Effector memory CD8-positive, alpha-beta T cell (primary cell): ENCODE results near the gene MAGEA11.
"Not testable (repeated sequence)": the region's sequence is repeated elsewhere in the genome, so short reads cannot be mapped to it uniquely, and the experiment has no call there.

Experiments used
- ATAC-seq: fragments of 150-1000 bp; cut with Tn5 transposase; replicated peaks from 2 replicates; pipeline ENCODE4 v1.10.0; 2021; ENCODE audit warnings: mild to moderate bottlenecking, moderate library complexity
- DNase-seq, 3 experiments: peaks; one replicate each; pipeline ENCODE4 v3.0.0; 2021
- H3K27ac Mint-ChIP-seq, 2 donors: one replicate each; pipeline ENCODE4 v1.8.0; 2022; ENCODE audit warnings: mild to moderate bottlenecking in 2 of 2, mixed read lengths in 2 of 2, moderate library complexity in 2 of 2
- H3K27me3 Mint-ChIP-seq, 2 donors: one replicate each; pipeline ENCODE4 v1.8.0; 2022; ENCODE audit warnings: mixed read lengths in 2 of 2
- H3K36me3 Mint-ChIP-seq: one replicate; pipeline ENCODE4 v1.8.0; 2022; ENCODE audit warnings: mild to moderate bottlenecking, moderate library complexity, mixed read lengths; ENCODE audit not compliant: insufficient read depth
- H3K4me1 Mint-ChIP-seq, 2 donors: one replicate each; pipeline ENCODE4 v1.8.0; 2022; ENCODE audit warnings: low read depth in 2 of 2, mixed read lengths in 2 of 2
- H3K4me3 Mint-ChIP-seq, 2 donors: one replicate each; pipeline ENCODE4 v1.8.0; 2022; ENCODE audit warnings: mild to moderate bottlenecking in 2 of 2, mixed read lengths in 2 of 2, moderate library complexity in 2 of 2
- H3K9me3 Mint-ChIP-seq, 2 donors: one replicate each; pipeline ENCODE4 v1.8.0; 2022; ENCODE audit warnings: mixed read lengths in 2 of 2

MAGEA11 gene

GRCh38 chrX:149742269-149742668, 30.4 kb downstream of the MAGEA11 start:
- DNase-seq, H3K36me3 Mint-ChIP-seq, H3K4me1 Mint-ChIP-seq, H3K4me3 Mint-ChIP-seq, H3K27ac Mint-ChIP-seq, ATAC-seq, H3K9me3 Mint-ChIP-seq, H3K27me3 Mint-ChIP-seq: not testable (repeated sequence)

DNA sequence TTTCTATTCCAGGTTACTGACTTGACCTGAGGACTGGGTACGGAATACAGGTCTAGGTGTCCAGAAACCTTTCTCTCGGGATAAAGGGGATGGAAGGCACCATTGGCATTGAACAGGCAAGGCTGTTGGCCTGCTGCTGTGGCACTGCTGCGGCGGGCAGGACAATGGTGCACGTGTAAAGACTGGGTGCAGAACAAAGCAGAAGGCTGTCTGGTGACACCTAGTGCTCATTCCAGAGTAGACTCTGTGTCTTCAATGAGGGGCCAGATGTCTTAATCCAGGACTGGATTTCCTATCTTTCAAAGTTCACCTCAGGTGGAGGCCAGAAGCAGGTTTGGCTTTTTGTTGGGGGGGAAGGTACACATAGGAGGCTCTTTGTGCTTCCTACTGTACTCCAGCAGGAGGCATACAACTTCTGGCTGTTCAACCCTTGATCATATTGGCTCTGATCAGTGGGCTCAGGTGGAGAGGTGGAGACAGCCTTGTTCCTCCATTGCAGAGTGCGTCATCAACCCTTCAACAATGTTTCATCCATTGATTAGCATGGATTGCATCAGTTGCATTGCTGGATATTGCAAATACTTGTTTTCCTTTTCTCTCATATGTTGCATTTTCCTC, 34.6 kb downstream of the MAGEA11 start:
- not testable (repeated sequence) for DNase-seq, H3K4me1 Mint-ChIP-seq, H3K4me3 Mint-ChIP-seq, ATAC-seq, H3K36me3 Mint-ChIP-seq, H3K9me3 Mint-ChIP-seq, H3K27ac Mint-ChIP-seq, H3K27me3 Mint-ChIP-seq

DNA sequence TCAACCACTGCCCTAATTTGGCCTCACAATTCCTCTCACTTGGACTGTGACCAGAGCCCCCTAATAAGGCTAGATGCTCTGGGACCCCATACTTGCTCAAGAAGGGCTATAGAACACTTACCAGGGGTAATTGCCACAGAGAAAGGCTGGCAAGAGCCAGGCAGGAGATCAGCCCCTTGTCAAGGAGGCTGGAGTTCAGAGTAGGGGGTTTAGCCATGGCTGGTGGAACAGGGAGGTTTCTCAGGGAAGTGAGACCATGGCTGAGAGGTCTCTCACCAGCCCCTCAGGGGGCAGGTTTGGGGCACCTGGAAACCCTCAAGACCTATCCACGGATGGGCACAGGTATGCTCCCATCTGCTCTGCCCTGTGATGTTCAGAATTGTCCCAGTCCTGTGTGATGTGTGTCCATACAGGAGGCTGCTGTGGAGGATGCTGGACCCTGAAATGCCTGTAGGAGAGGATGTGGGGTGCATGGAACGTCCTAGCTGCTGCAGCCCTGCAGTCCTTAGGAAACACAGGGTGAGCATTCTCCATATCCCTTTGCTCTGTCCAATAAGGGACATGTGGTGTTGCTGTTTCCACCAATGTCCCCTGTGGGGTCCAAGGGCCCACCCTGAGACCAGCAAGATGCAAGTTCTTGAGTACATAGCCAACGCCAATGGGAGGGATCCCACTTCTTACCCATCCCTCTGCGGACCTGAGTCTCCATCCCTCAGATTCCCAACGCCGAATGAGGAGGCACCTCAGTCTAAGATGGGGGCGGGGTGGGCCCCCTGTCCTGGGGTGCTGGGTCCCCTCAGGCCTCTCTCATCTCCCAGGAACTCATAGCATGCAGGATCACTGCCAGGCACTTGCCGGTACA, 45.6 kb downstream of the MAGEA11 start:
- H3K27ac Mint-ChIP-seq: no peak overlapping the region

DNA sequence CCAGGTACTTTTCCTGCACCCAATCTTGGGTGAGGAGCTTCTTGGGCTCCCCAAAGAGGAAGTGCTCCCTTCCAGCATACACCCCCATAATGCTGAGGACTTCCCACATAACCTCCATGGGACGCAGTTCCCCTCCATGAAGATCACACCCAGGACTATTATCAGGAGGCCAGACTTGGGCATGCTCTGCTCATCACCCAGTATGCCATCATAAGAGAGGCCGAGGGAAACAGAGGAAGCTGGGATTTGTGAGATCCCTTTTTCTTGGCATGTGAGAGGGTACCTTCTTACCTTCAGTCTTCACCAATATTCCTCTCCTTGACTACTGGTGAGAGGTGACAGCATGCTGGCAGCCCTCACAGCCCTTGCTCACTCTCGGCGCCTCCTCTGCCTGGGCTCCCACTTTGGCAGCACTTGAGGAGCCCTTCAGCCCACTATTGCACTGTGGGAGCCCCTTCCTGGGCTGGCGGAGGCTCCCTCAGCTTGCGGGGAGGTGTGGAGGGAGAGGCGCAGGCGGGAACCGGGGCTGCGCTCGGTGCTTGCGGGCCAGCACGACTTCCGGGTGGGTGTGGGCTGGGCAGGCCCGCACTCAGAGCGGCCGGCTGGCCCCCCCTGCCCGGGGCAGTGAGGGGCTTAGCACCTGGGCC, 46.3 kb downstream of the MAGEA11 start:
- peaks cover 3% of the 10 kb centered on the region for H3K36me3 Mint-ChIP-seq
- H3K4me3 Mint-ChIP-seq: no peak overlapping the region
- no peak for DNase-seq
- no peak overlapping the region for H3K27ac Mint-ChIP-seq
- H3K4me1 Mint-ChIP-seq: no peaks in the 10 kb centered on the region
- H3K27me3 Mint-ChIP-seq: peaks cover 0 to 9% of the 10 kb centered on the region in 2 donors
- H3K9me3 Mint-ChIP-seq: no peaks in the 10 kb centered on the region
- ATAC-seq: no peak

More for the DNA sequence above, 45.6 kb downstream of the MAGEA11 start:
- DNase-seq: no peak
- no peak overlapping the region for H3K4me3 Mint-ChIP-seq
- no peak for ATAC-seq
- no peaks in the 10 kb centered on the region for H3K9me3 Mint-ChIP-seq
- no peaks in the 10 kb centered on the region for H3K4me1 Mint-ChIP-seq
- peaks cover 0 to 9% of the 10 kb centered on the region in 2 donors for H3K27me3 Mint-ChIP-seq
- H3K36me3 Mint-ChIP-seq: peaks cover 3% of the 10 kb centered on the region

DNA sequence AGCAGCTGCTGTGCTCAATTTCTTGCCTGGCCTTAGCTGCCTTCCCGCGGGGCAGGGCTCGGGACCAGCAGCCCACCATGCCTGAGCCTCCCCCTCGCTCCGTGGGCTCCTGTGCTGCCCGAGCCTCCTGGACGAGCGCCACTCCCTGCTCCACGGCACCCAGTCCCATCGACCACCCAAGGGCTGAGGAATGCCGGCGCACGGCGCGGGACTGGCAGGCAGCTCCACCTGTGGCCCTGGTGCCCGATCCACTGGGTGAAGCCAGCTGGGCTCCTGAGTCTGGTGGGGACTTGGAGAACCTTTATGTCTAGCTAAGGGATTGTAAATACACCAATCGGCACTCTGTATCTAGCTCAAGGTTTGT, 46.8 kb downstream of the MAGEA11 start:
- not testable (repeated sequence) for H3K36me3 Mint-ChIP-seq, H3K4me1 Mint-ChIP-seq, H3K27ac Mint-ChIP-seq, H3K4me3 Mint-ChIP-seq, ATAC-seq, H3K27me3 Mint-ChIP-seq, H3K9me3 Mint-ChIP-seq, DNase-seq

DNA sequence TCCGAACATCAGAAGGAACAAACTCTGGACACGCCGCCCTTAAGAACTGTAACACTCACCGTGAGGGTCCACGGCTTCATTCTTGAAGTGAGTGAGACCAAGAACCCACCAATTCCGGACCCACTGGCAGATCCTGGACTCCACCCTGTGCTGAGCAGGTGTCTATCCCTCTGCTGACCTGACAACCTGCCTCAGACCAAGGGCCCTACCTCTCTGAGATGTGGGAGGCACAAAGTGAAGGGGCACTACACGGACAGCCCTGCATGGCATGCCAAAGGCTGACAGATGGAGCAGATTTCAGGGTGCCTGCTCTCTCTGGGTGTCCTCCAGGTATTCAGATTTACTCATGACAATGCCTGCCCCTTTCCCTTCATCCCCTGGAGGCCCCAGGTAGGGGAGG, 48.0 kb downstream of the MAGEA11 start:
- Mint-ChIP-seq H3K4me1 (no peaks in the 10 kb centered on the region), H3K27me3 (peaks cover 0 to 9% of the 10 kb centered on the region in 2 donors), H3K36me3 (peaks cover 3% of the 10 kb centered on the region), H3K27ac (no peak overlapping the region), H3K4me3 (no peak overlapping the region), H3K9me3 (no peaks in the 10 kb centered on the region)
- DNase-seq (no peak), ATAC-seq (no peak)

- Mint-ChIP-seq H3K4me1 (no peaks in the 10 kb centered on the region), H3K27me3 (peaks cover 0 to 9% of the 10 kb centered on the region in 2 donors), H3K36me3 (peaks cover 3% of the 10 kb centered on the region), H3K4me3 (no peak overlapping the region), H3K27ac (no peak overlapping the region), H3K9me3 (no peaks in the 10 kb centered on the region)
- ATAC-seq (no peak), DNase-seq (no peak)
These were observed 49.1 kb downstream of the MAGEA11 start for GRCh38 chrX:149760965-149761364.

- H3K36me3 Mint-ChIP-seq, ATAC-seq, H3K4me3 Mint-ChIP-seq, H3K27me3 Mint-ChIP-seq, H3K9me3 Mint-ChIP-seq, DNase-seq, H3K27ac Mint-ChIP-seq, H3K4me1 Mint-ChIP-seq: not testable (repeated sequence)
These were observed 50.2 kb downstream of the MAGEA11 start for GRCh38 chrX:149761858-149762674.

- Mint-ChIP-seq H3K36me3 (peaks cover 3% of the 10 kb centered on the region), H3K27ac (no peak overlapping the region), H3K4me1 (no peaks in the 10 kb centered on the region), H3K4me3 (no peak overlapping the region), H3K9me3 (no peaks in the 10 kb centered on the region), H3K27me3 (peaks cover 0 to 9% of the 10 kb centered on the region in 2 donors)
- no peak for ATAC-seq
- no peak for DNase-seq
These were observed 51.1 kb downstream of the MAGEA11 start for GRCh38 chrX:149762696-149763614.
